Ovary (tissue), 3 donors: ENCODE results near the gene CYFIP1.

Experiments
- POLR2A ChIP-seq: fragments of 450-650 bp; IDR thresholded peaks from one replicate; pipeline ENCODE4 v1.6.1; 2017; ENCODE audit warnings: antibody characterized with exemption, mild to moderate bottlenecking, moderate library complexity
- TF ChIP-seq, protein P1 (sequence below), 3 donors: fragments of 450-650 bp in 2 of 3; fragments of 200-600 bp in 1 of 3; IDR thresholded peaks; one replicate each; pipeline versions ENCODE4 v1.5.1 to v1.8.0; 2016 to 2022; ENCODE audit warnings: antibody characterized with exemption in 3 of 3, mild to moderate bottlenecking in 1 of 3
- donor health status: DM: no; HTN: no; CAD: no.

- TF ChIP-seq, protein P1, sequence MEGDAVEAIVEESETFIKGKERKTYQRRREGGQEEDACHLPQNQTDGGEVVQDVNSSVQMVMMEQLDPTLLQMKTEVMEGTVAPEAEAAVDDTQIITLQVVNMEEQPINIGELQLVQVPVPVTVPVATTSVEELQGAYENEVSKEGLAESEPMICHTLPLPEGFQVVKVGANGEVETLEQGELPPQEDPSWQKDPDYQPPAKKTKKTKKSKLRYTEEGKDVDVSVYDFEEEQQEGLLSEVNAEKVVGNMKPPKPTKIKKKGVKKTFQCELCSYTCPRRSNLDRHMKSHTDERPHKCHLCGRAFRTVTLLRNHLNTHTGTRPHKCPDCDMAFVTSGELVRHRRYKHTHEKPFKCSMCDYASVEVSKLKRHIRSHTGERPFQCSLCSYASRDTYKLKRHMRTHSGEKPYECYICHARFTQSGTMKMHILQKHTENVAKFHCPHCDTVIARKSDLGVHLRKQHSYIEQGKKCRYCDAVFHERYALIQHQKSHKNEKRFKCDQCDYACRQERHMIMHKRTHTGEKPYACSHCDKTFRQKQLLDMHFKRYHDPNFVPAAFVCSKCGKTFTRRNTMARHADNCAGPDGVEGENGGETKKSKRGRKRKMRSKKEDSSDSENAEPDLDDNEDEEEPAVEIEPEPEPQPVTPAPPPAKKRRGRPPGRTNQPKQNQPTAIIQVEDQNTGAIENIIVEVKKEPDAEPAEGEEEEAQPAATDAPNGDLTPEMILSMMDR (IDR thresholded peaks at IDR 0.05), result no peak
- no peak for TF ChIP-seq POLR2A
Measured at GRCh38 chr15:22893081-22893480, 87.1 kb downstream of the CYFIP1 start.
